Ishikawa (cell line): Measurements from ENCODE around the gene NAA25.

Experiments
- CEBPB ChIP-seq: IDR thresholded peaks from 2 replicates; pipeline ENCODE4 v1.6.1; 2012
- CREB1 ChIP-seq: IDR thresholded peaks from 2 replicates; pipeline ENCODE4 v1.6.1; 2012; ENCODE audit warnings: low read depth
- EP300 ChIP-seq: IDR thresholded peaks from 2 replicates; pipeline ENCODE4 v1.6.1; 2012; ENCODE audit warnings: borderline replicate concordance
- FOXM1 ChIP-seq: IDR thresholded peaks from 2 replicates; pipeline ENCODE4 v1.6.1; 2012; ENCODE audit warnings: low read depth, borderline replicate concordance
- NFIC ChIP-seq: IDR thresholded peaks from 2 replicates; pipeline ENCODE4 v1.6.1; 2012
- RAD21 ChIP-seq: IDR thresholded peaks from 2 replicates; pipeline ENCODE4 v1.6.1; 2012; ENCODE audit warnings: low read depth
- REST ChIP-seq: IDR thresholded peaks from 2 replicates; pipeline ENCODE4 v1.6.1; 2012; ENCODE audit warnings: low read depth, mild to moderate bottlenecking
- TAF1 ChIP-seq: IDR thresholded peaks from 2 replicates; pipeline ENCODE4 v1.6.1; 2012; ENCODE audit warnings: low read depth, mild to moderate bottlenecking
- TCF12 ChIP-seq: IDR thresholded peaks from 2 replicates; pipeline ENCODE4 v1.6.1; 2012; ENCODE audit warnings: low read depth
- TEAD4 ChIP-seq: IDR thresholded peaks from 2 replicates; pipeline ENCODE4 v1.6.1; 2012
- YY1 ChIP-seq: IDR thresholded peaks from 2 replicates; pipeline ENCODE4 v1.6.1; 2012; ENCODE audit warnings: low read depth
- TF ChIP-seq, protein P1 (sequence below): IDR thresholded peaks from 2 replicates; pipeline ENCODE4 v1.6.1; 2012

GRCh38 chr12:112013601-112014402, 94.8 kb downstream of the NAA25 start:
- no peak for TF ChIP-seq TCF12
- TF ChIP-seq EP300 = no peak
- TF ChIP-seq, protein P1, sequence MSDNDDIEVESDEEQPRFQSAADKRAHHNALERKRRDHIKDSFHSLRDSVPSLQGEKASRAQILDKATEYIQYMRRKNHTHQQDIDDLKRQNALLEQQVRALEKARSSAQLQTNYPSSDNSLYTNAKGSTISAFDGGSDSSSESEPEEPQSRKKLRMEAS = peak; percentile 62; the same call in 1 of the 2 replicates
- TF ChIP-seq YY1 = no peak
- no peak for TF ChIP-seq REST
- 0 out of 2 replicates have a peak, but pooled peaks have one; percentile 7 for TF ChIP-seq NFIC
- TF ChIP-seq TAF1 = no peak; the same call in 1 of the 2 replicates
- TF ChIP-seq CEBPB = no peak
- no peak for TF ChIP-seq RAD21
- TF ChIP-seq FOXM1 = no peak
- TF ChIP-seq CREB1 = no peak
- no peak for TF ChIP-seq TEAD4
